ENCODE measurements around the gene IRX5. TPM values are rescaled to one million over a fixed set of nuclear protein-coding genes. Genes with fewer than 3 reads are reported as not detected.

Gene IRX5
- total RNA-seq, 2 donors from 2014 or later, result not detected

GRCh38 chr16:54946909-54947308, 16.2 kb downstream of the IRX5 start:
- H3K36me3 Mint-ChIP-seq, result no peaks in the 10 kb centered on the region
- H3K4me1 Mint-ChIP-seq (ENCODE audit: low read depth in 2 of 2), result no peaks in the 10 kb centered on the region
- H3K9me3 Mint-ChIP-seq, result no peaks in the 10 kb centered on the region
- ATAC-seq (no peak), DNase-seq (ENCODE audit: low spot score) (no peak)
- H3K27ac Mint-ChIP-seq, result no peak overlapping the region
- H3K4me3 Mint-ChIP-seq, result no peak overlapping the region
- H3K27me3 Mint-ChIP-seq, result peaks cover 42 to 72% of the 10 kb centered on the region in 2 donors

- ATAC-seq (no peak), DNase-seq (ENCODE audit: low spot score) (no peak)
- peaks cover 41 to 70% of the 10 kb centered on the region in 2 donors for H3K27me3 Mint-ChIP-seq
- H3K4me3 Mint-ChIP-seq, result no peak overlapping the region
- no peak overlapping the region for H3K27ac Mint-ChIP-seq
- H3K4me1 Mint-ChIP-seq (ENCODE audit: low read depth in 2 of 2), result no peaks in the 10 kb centered on the region
- peaks cover 2% of the 10 kb centered on the region for H3K9me3 Mint-ChIP-seq
- H3K36me3 Mint-ChIP-seq, result no peaks in the 10 kb centered on the region
These were observed 17.0 kb downstream of the IRX5 start for GRCh38 chr16:54947616-54948015.

- Mint-ChIP-seq H3K4me3 (no peak overlapping the region), H3K9me3 (peaks cover 4% of the 10 kb centered on the region), H3K27me3 (peaks cover 20 to 40% of the 10 kb centered on the region in 2 donors), H3K36me3 (no peaks in the 10 kb centered on the region), H3K4me1 (ENCODE audit: low read depth in 2 of 2) (no peaks in the 10 kb centered on the region), H3K27ac (no peak overlapping the region)
- DNase-seq (ENCODE audit: low spot score) (no peak), ATAC-seq (no peak)
These were observed 21.5 kb downstream of the IRX5 start for GRCh38 chr16:54952195-54952594.

GRCh38 chr16:54953461-54953860, 22.8 kb downstream of the IRX5 start:
- Mint-ChIP-seq H3K4me3 (no peak overlapping the region), H3K27ac (no peak overlapping the region), H3K27me3 (peaks cover 19 to 32% of the 10 kb centered on the region in 2 donors), H3K36me3 (no peaks in the 10 kb centered on the region), H3K9me3 (peaks cover 4% of the 10 kb centered on the region), H3K4me1 (ENCODE audit: low read depth in 2 of 2) (no peaks in the 10 kb centered on the region)
- ATAC-seq (no peak), DNase-seq (ENCODE audit: low spot score) (no peak)

- no peak for DNase-seq (ENCODE audit: low spot score)
- Mint-ChIP-seq H3K9me3 (peaks cover 4% of the 10 kb centered on the region), H3K36me3 (no peaks in the 10 kb centered on the region), H3K27ac (no peak overlapping the region), H3K27me3 (peaks cover 15 to 25% of the 10 kb centered on the region in 2 donors), H3K4me1 (ENCODE audit: low read depth in 2 of 2) (no peaks in the 10 kb centered on the region), H3K4me3 (no peak overlapping the region)
- no peak for ATAC-seq
These were observed 23.6 kb downstream of the IRX5 start for GRCh38 chr16:54954220-54954619.

DNA sequence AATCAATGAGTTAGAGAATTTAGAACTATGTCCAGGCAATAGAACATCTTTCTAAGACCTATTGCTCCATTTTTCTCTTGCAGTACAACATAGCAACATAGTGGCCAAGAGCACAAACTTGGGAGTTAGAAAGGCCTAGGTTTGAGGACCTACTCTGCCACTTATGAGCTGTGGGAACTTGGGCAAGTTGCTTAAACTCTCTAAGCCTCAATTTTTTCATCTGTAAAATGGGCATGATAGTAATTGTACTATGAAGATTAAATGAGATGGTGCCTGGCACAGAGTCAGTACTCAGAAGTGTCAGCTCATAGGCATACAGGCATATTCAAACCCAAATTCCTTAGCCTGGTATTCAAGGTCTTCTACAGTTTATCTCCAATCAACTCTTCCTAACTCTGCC, 25.1 kb downstream of the IRX5 start:
- H3K27me3 Mint-ChIP-seq, result peaks cover 6 to 14% of the 10 kb centered on the region in 2 donors

GRCh38 chr16:54957403-54958166, 26.9 kb downstream of the IRX5 start:
- no peak for DNase-seq (ENCODE audit: low spot score)
- no peaks in the 10 kb centered on the region for H3K36me3 Mint-ChIP-seq
- H3K4me3 Mint-ChIP-seq, result no peak overlapping the region
- H3K4me1 Mint-ChIP-seq (ENCODE audit: low read depth in 2 of 2), result no peaks in the 10 kb centered on the region
- ATAC-seq, result no peak
- no peak overlapping the region for H3K27ac Mint-ChIP-seq
- peaks cover 3% of the 10 kb centered on the region for H3K9me3 Mint-ChIP-seq
- peaks cover 4 to 5% of the 10 kb centered on the region in 2 donors for H3K27me3 Mint-ChIP-seq

More for the DNA sequence above, 25.1 kb downstream of the IRX5 start:
- Mint-ChIP-seq H3K9me3 (peaks cover 4% of the 10 kb centered on the region), H3K4me1 (ENCODE audit: low read depth in 2 of 2) (no peaks in the 10 kb centered on the region), H3K4me3 (no peak overlapping the region), H3K36me3 (no peaks in the 10 kb centered on the region), H3K27ac (no peak overlapping the region)
- DNase-seq (ENCODE audit: low spot score) (no peak), ATAC-seq (no peak)

DNA sequence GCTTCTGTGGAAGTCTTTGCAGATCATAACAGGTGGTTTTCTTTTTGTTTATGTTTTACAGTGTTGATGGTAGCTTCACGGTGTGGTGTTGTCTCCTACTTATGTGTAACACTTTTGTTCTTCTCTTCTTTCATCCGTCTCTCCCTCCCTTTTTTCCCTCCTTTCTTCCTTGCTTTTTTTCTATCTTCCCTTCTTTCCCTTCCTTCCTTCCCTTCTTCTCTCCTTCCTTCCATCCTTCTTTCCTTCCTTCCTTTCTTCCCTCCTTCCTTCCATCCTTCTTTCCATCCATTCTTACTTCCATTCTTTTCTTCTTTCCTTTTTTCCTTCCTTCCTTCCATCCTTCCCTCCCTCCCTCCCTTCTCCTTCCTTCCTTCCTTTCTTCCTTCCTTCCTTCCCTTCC, 31.4 kb downstream of the IRX5 start:
- no peak for ATAC-seq
- no peak overlapping the region for H3K27ac Mint-ChIP-seq
- DNase-seq (ENCODE audit: low spot score), result no peak
- H3K4me3 Mint-ChIP-seq, result no peak overlapping the region
- no peaks in the 10 kb centered on the region for H3K4me1 Mint-ChIP-seq (ENCODE audit: low read depth in 2 of 2)
- no peaks in the 10 kb centered on the region for H3K36me3 Mint-ChIP-seq
- no peaks in the 10 kb centered on the region for H3K9me3 Mint-ChIP-seq
- H3K27me3 Mint-ChIP-seq, result peaks cover 5 to 8% of the 10 kb centered on the region in 2 donors

GRCh38 chr16:54964239-54964638, 33.6 kb downstream of the IRX5 start:
- ATAC-seq (no peak), DNase-seq (ENCODE audit: low spot score) (no peak)
- Mint-ChIP-seq H3K4me3 (no peak overlapping the region), H3K27ac (no peak overlapping the region), H3K9me3 (no peaks in the 10 kb centered on the region), H3K36me3 (no peaks in the 10 kb centered on the region), H3K4me1 (ENCODE audit: low read depth in 2 of 2) (no peaks in the 10 kb centered on the region), H3K27me3 (peaks cover 5 to 8% of the 10 kb centered on the region in 2 donors)

DNA sequence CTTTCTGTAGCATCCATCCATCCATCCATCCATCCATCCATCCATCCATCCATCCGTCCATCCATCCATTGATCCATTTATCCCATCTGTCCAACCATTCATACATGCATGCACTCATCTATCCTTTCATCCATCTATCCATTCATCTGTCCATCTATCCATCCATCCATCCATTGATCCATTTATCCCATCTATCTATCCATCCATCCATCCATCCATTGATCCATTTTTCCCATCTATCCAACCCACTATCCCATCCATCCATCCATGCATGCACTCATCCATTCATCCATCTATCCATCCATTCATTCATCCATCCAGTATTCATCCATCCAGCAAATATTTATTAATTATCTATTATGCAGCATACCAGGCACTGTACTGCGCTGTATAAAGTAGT, 34.8 kb downstream of the IRX5 start:
- H3K27ac Mint-ChIP-seq, result no peak overlapping the region
- DNase-seq (ENCODE audit: low spot score) (no peak), ATAC-seq (no peak)
- no peaks in the 10 kb centered on the region for H3K4me1 Mint-ChIP-seq (ENCODE audit: low read depth in 2 of 2)
- H3K9me3 Mint-ChIP-seq, result no peaks in the 10 kb centered on the region
- no peaks in the 10 kb centered on the region for H3K36me3 Mint-ChIP-seq
- H3K27me3 Mint-ChIP-seq, result peaks cover 5 to 8% of the 10 kb centered on the region in 2 donors
- no peak overlapping the region for H3K4me3 Mint-ChIP-seq

- H3K27me3 Mint-ChIP-seq, result peaks cover 6 to 28% of the 10 kb centered on the region in 2 donors
- ATAC-seq, result no peak
- no peak overlapping the region for H3K4me3 Mint-ChIP-seq
These were observed 37.3 kb downstream of the IRX5 start for GRCh38 chr16:54968011-54968410.

GRCh38 chr16:54968784-54969183, 38.1 kb downstream of the IRX5 start:
- Mint-ChIP-seq H3K27ac (no peak overlapping the region), H3K27me3 (peaks cover 6 to 33% of the 10 kb centered on the region in 2 donors), H3K4me1 (ENCODE audit: low read depth in 2 of 2) (no peaks in the 10 kb centered on the region), H3K4me3 (no peak overlapping the region), H3K9me3 (no peaks in the 10 kb centered on the region), H3K36me3 (no peaks in the 10 kb centered on the region)
- DNase-seq (ENCODE audit: low spot score) (no peak), ATAC-seq (no peak)

More at GRCh38 chr16:54968011-54968410, 37.3 kb downstream of the IRX5 start:
- Mint-ChIP-seq H3K4me1 (ENCODE audit: low read depth in 2 of 2) (no peaks in the 10 kb centered on the region), H3K27ac (no peak overlapping the region), H3K36me3 (no peaks in the 10 kb centered on the region), H3K9me3 (no peaks in the 10 kb centered on the region)
- DNase-seq (ENCODE audit: low spot score), result no peak

DNA sequence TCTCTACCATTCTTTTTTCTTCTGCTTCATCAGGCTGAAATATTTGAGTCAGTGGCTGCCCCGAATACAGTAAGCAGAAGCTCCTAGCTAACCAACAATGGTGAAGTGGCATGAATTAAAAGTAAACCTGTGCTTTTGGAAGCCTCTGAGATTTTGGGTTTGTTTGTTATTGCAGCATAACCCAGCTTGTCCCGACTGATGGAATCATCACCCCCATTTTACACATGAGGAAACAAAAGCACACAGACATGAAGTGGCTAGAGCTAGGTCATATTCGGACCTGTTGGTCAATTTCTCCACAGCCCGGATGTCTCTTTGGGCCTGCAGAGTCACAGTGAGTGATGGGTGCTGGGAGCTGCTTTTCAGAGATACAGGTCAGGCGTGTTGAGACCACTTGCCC, 39.4 kb downstream of the IRX5 start:
- no peak for DNase-seq (ENCODE audit: low spot score)
- ATAC-seq, result no peak
- H3K9me3 Mint-ChIP-seq, result no peaks in the 10 kb centered on the region
- H3K27ac Mint-ChIP-seq, result no peak overlapping the region
- no peaks in the 10 kb centered on the region for H3K4me1 Mint-ChIP-seq (ENCODE audit: low read depth in 2 of 2)
- H3K27me3 Mint-ChIP-seq, result peaks cover 8 to 35% of the 10 kb centered on the region in 2 donors
- H3K4me3 Mint-ChIP-seq, result no peak overlapping the region
- no peaks in the 10 kb centered on the region for H3K36me3 Mint-ChIP-seq

GRCh38 chr16:54974367-54974766, 43.7 kb downstream of the IRX5 start:
- Mint-ChIP-seq H3K36me3 (no peaks in the 10 kb centered on the region), H3K9me3 (no peaks in the 10 kb centered on the region), H3K27ac (no peak overlapping the region), H3K4me3 (no peak overlapping the region), H3K27me3 (peaks cover 9 to 34% of the 10 kb centered on the region in 2 donors), H3K4me1 (ENCODE audit: low read depth in 2 of 2) (no peaks in the 10 kb centered on the region)
- ATAC-seq (no peak), DNase-seq (ENCODE audit: low spot score) (no peak)

All from natural killer cell treated with Interleukin-12 subunit alpha and Interleukin-12 subunit beta and Interleukin-15 and Interleukin-18, amount 100 ng/mL, for 72 hours (primary cell).